Neuronal stem cell (in vitro differentiated cells): Measurements from ENCODE around the gene GSTA1.
"Not testable (repeated sequence)": the region's sequence is repeated elsewhere in the genome, so short reads cannot be mapped to it uniquely, and the experiment has no call there.

Source experiments
- DNase-seq: peaks from one replicate; pipeline ENCODE4 v3.0.0-alpha.2; 2013; ENCODE audit warnings: low spot score
- H2AFZ ChIP-seq: one replicate; pipeline ENCODE4 v1.6.1; 2013; ENCODE audit warnings: mild to moderate bottlenecking, low read length, inconsistent platforms
- H2AK5ac ChIP-seq: 2 replicates; pipeline ENCODE4 v1.6.1; 2013; ENCODE audit warnings: low read depth, mild to moderate bottlenecking, inconsistent platforms, low read length, moderate library complexity, mixed read lengths
- H2BK120ac ChIP-seq: 2 replicates; pipeline ENCODE4 v1.6.1; 2013; ENCODE audit warnings: low read depth, mild to moderate bottlenecking, inconsistent platforms, low read length, moderate library complexity, mixed read lengths
- H2BK12ac ChIP-seq: one replicate; pipeline ENCODE4 v1.6.1; 2013; ENCODE audit warnings: low read length, inconsistent platforms
- H2BK15ac ChIP-seq: 2 replicates; pipeline ENCODE4 v1.6.1; 2013; ENCODE audit warnings: mild to moderate bottlenecking, low read length, inconsistent platforms, mixed read lengths
- H2BK5ac ChIP-seq: one replicate; pipeline ENCODE4 v1.6.1; 2013; ENCODE audit warnings: inconsistent platforms, mild to moderate bottlenecking, low read length, moderate library complexity
- H3K14ac ChIP-seq: one replicate; pipeline ENCODE4 v1.6.1; 2013; ENCODE audit warnings: low read length, inconsistent platforms
- H3K18ac ChIP-seq: 2 replicates; pipeline ENCODE4 v1.6.1; 2013; ENCODE audit warnings: low read length, inconsistent platforms
- H3K23ac ChIP-seq: 2 replicates; pipeline ENCODE4 v1.6.1; 2013; ENCODE audit warnings: low read depth, mild to moderate bottlenecking, mixed read lengths, low read length, inconsistent platforms; ENCODE audit not compliant: poor library complexity
- H3K27ac ChIP-seq: replicated peaks from 3 replicates; pipeline ENCODE4 v1.5.1; 2013; ENCODE audit warnings: low read length, inconsistent platforms
- H3K27me3 ChIP-seq, 3 experiments: 2 replicates each; pipeline ENCODE4 v1.6.1; 2013; ENCODE audit warnings: low read length in 3 of 3, mild to moderate bottlenecking in 2 of 3, inconsistent platforms in 1 of 3, low read depth in 1 of 3, mixed read lengths in 1 of 3, moderate library complexity in 1 of 3; ENCODE audit not compliant: control insufficient read depth in 3 of 3, insufficient read depth in 3 of 3
- H3K36me3 ChIP-seq, 2 donors: replicated peaks in 1 of 2; 2 replicates each; pipeline ENCODE4 v1.6.1; 2013; ENCODE audit warnings: low read length in 2 of 2; ENCODE audit not compliant: control insufficient read depth in 2 of 2, insufficient read depth in 2 of 2
- H3K4ac ChIP-seq: 2 replicates; pipeline ENCODE4 v1.6.1; 2013; ENCODE audit warnings: inconsistent platforms, mild to moderate bottlenecking, low read length, moderate library complexity
- H3K4me1 ChIP-seq, 2 donors: 1 replicate in 1 of 2; 2 replicates in 1 of 2; pipeline ENCODE4 v1.6.1; 2013; ENCODE audit warnings: low read length in 2 of 2, low read depth in 1 of 2; ENCODE audit not compliant: control insufficient read depth in 2 of 2, insufficient read depth in 1 of 2
- H3K4me2 ChIP-seq: one replicate; pipeline ENCODE4 v1.6.1; 2013; ENCODE audit warnings: mild to moderate bottlenecking, low read length, inconsistent platforms; ENCODE audit not compliant: insufficient read depth, poor library complexity, severe bottlenecking
- H3K4me3 ChIP-seq, 2 donors: 2 replicates each; pipeline ENCODE4 v1.5.1; 2013; ENCODE audit warnings: low read length in 2 of 2, mild to moderate bottlenecking in 2 of 2, inconsistent platforms in 1 of 2, moderate library complexity in 1 of 2
- H3K79me1 ChIP-seq: one replicate; pipeline ENCODE4 v1.6.1; 2013; ENCODE audit warnings: low read depth, mild to moderate bottlenecking, inconsistent platforms, low read length, moderate library complexity
- H3K9ac ChIP-seq: one replicate; pipeline ENCODE4 v1.6.1; 2013; ENCODE audit warnings: mild to moderate bottlenecking, low read depth, low read length, inconsistent platforms; ENCODE audit not compliant: poor library complexity
- H3K9me3 ChIP-seq, 2 donors: replicated peaks in 1 of 2; 2 replicates each; pipeline versions ENCODE3 to v1.6.1; 2013; ENCODE audit warnings: low read length in 2 of 2, mild to moderate bottlenecking in 2 of 2, inconsistent platforms in 1 of 2, low read depth in 1 of 2, mixed read lengths in 1 of 2, moderate library complexity in 1 of 2; ENCODE audit not compliant: control insufficient read depth in 2 of 2, insufficient read depth in 1 of 2
- H4K8ac ChIP-seq: one replicate; pipeline ENCODE4 v1.6.1; 2013; ENCODE audit warnings: low read depth, mild to moderate bottlenecking, inconsistent platforms, low read length, moderate library complexity
- H4K91ac ChIP-seq: one replicate; pipeline ENCODE4 v1.6.1; 2013; ENCODE audit warnings: low read length, low read depth, mild to moderate bottlenecking, inconsistent platforms; ENCODE audit not compliant: poor library complexity
- WGBS, 2 donors: extraction: QIAGEN DNeasy Blood & Tissue Kit; methylation state at CpG; one replicate each; pipeline ENCODE4 v1.1.7; 2013; ENCODE audit warnings: missing lambda C conversion rate in 2 of 2, mixed read lengths in 1 of 2; ENCODE audit not compliant: insufficient read length in 2 of 2, insufficient replicate concordance in 1 of 2; ENCODE audit errors: extremely low coverage in 2 of 2; 5-methylcytosine and 5-hydroxymethylcytosine counted together

GSTA1 gene

DNA sequence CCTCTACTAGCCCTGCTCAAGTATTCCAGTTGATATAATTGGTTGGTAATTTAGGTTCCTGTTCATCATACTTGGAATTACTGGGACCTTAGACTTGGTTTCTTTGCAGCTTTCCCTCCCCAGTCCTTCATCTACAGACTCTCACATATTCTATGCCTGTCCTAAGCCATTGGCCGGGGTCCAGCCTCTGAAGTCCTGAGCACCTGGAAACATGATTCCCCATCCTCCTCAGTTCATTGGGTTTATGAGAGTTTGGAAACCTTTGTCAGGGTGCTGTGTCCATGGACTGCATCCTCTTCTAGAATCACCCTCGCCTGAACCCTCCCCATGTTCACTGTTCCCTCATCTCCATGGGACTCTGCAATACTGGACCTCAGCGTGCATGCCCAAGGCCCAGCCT, 49.2 kb downstream of the GSTA1 start:
- H2BK5ac ChIP-seq, result no peak overlapping the region
- no peak overlapping the region for H2AK5ac ChIP-seq
- H3K18ac ChIP-seq, result no peak overlapping the region
- no peaks in the 10 kb centered on the region for H3K4me1 ChIP-seq
- H4K8ac ChIP-seq, result no peak overlapping the region
- no peak overlapping the region for H3K4me2 ChIP-seq
- H3K4ac ChIP-seq, result no peak overlapping the region
- H3K23ac ChIP-seq, result no peak overlapping the region
- H2BK15ac ChIP-seq, result no peak overlapping the region
- no peaks in the 10 kb centered on the region for H3K9me3 ChIP-seq
- no peak overlapping the region for H3K27ac ChIP-seq
- H2AFZ ChIP-seq, result no peak overlapping the region
- H2BK120ac ChIP-seq, result no peak overlapping the region
- H2BK12ac ChIP-seq, result no peak overlapping the region
- no peak overlapping the region for H3K14ac ChIP-seq
- no peak overlapping the region for H4K91ac ChIP-seq
- DNase-seq, result no peak
- H3K9ac ChIP-seq, result no peak overlapping the region
- H3K79me1 ChIP-seq, result no peaks in the 10 kb centered on the region
- no peaks in the 10 kb centered on the region for H3K27me3 ChIP-seq
- no CpG with 5 or more reads among the region's 3 CpGs for WGBS, 2 donors
- no peaks in the 10 kb centered on the region for H3K36me3 ChIP-seq
- H3K4me3 ChIP-seq, result no peak overlapping the region

DNA sequence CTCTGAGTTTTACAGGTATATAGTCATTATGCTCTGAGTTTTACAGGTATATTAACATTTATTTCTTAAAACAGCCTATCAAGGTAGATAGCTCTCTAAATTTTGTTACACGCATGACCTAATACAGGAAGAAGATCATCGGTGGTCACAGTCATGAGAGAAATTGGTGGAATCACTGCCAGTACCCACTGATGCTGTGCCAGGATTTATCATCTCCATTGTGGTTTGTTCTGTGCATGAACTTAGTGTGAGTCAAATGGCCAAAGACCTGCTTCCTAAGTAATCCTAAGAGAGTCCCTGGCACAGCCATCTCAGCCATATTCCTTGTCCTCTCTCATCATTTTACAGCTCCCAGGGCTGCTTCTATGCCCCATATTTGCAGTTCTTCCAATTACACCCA, 50.5 kb downstream of the GSTA1 start:
- not testable (repeated sequence) for H3K9me3 ChIP-seq, H2AFZ ChIP-seq, H3K9ac ChIP-seq, H2BK12ac ChIP-seq, H3K79me1 ChIP-seq, H3K4me2 ChIP-seq, H4K8ac ChIP-seq, H3K18ac ChIP-seq, H3K4me1 ChIP-seq, H2BK120ac ChIP-seq, DNase-seq, H3K4ac ChIP-seq, H3K27ac ChIP-seq, H3K14ac ChIP-seq, H2BK15ac ChIP-seq, H3K4me3 ChIP-seq, H4K91ac ChIP-seq, H3K27me3 ChIP-seq, H2AK5ac ChIP-seq, H3K36me3 ChIP-seq, H3K23ac ChIP-seq, H2BK5ac ChIP-seq
- no CpG with 5 or more reads among the region's 2 CpGs for WGBS, 2 donors

DNA sequence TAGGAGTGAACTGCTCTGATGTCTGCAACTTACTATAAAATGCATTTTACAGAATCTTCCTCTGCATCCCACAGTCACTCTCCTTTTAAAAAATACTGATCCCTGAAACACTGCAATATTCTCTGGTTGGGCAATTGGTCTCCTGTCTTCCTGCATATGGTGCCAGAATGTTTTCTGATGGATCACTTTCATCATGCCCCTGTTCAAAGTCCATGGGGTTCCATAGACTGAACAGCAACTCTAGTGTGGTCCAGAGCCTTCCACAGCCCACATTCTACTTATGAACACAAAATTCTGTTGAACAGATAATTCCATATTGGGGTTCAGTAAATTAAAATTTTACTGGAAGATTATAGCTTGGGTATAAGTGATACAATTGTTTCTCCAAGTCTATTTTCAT, 51.3 kb downstream of the GSTA1 start:
- Histone ChIP-seq H3K27me3 (no peaks in the 10 kb centered on the region), H3K4me1 (no peaks in the 10 kb centered on the region), H3K9ac (no peak overlapping the region), H3K14ac (no peak overlapping the region), H2BK12ac (no peak overlapping the region), H2AK5ac (no peak overlapping the region), H3K36me3 (no peaks in the 10 kb centered on the region), H2BK120ac (no peak overlapping the region), H3K23ac (no peak overlapping the region), H3K4ac (no peak overlapping the region), H2BK15ac (no peak overlapping the region), H3K79me1 (no peaks in the 10 kb centered on the region), H3K27ac (no peak overlapping the region), H3K9me3 (no peaks in the 10 kb centered on the region), H4K8ac (no peak overlapping the region), H3K4me3 (no peak overlapping the region), H4K91ac (no peak overlapping the region), H3K18ac (no peak overlapping the region), H2BK5ac (no peak overlapping the region), H2AFZ (no peak overlapping the region), H3K4me2 (no peak overlapping the region)
- no peak for DNase-seq

DNA sequence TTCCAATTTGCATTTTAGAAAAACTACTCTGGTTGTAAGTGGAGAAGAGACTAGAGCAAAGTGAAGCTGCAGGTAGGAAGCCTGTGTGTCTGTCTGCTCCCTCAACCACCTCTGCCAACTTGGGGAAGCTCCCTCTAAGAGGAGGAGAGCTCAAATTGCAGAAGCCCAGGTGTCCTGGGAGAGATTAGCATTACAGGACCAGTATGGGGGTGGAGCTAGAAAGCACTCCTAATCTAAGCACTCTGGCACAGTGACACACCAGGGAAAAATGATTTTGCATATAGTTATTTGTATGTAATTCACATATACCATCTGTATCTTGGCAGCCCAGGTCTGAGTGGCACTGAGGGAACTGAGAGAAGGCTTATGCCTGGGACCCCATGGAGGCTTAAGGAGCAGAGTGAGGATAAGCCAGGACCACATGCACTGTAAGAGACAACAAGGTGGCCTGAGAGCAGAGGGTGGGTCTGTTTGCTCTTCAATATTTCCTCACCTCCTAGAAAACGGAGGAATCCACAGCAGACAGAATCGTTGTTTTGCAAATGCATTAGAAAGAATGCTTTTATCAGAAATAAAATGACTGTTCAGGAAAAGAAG, 54.0 kb downstream of the GSTA1 start:
- no peak for DNase-seq
- H2AK5ac ChIP-seq, result no peak overlapping the region
- H3K23ac ChIP-seq, result no peak overlapping the region
- no peak overlapping the region for H3K27ac ChIP-seq
- no peaks in the 10 kb centered on the region for H3K79me1 ChIP-seq
- no peaks in the 10 kb centered on the region for H3K4me1 ChIP-seq
- H3K4me3 ChIP-seq, result no peak overlapping the region
- no peak overlapping the region for H3K18ac ChIP-seq
- no peak overlapping the region for H4K91ac ChIP-seq
- H3K4ac ChIP-seq, result no peak overlapping the region
- no peak overlapping the region for H2BK12ac ChIP-seq
- H3K9me3 ChIP-seq, result no peaks in the 10 kb centered on the region
- H4K8ac ChIP-seq, result no peak overlapping the region
- H3K9ac ChIP-seq, result no peak overlapping the region
- H3K27me3 ChIP-seq, result no peaks in the 10 kb centered on the region
- no peak overlapping the region for H2BK120ac ChIP-seq
- H3K14ac ChIP-seq, result no peak overlapping the region
- no peak overlapping the region for H2BK15ac ChIP-seq
- no peak overlapping the region for H2BK5ac ChIP-seq
- WGBS, 2 donors, result no CpG with 5 or more reads among the region's 2 CpGs
- no peak overlapping the region for H3K4me2 ChIP-seq
- H3K36me3 ChIP-seq, result no peaks in the 10 kb centered on the region
- H2AFZ ChIP-seq, result no peak overlapping the region
